Transverse colon (tissue), 4 donors: ENCODE data around the gene PLCH1.

Experiments
- CTCF ChIP-seq, 5 experiments: fragments of 200-600 bp in 3 of 5; fragments of 450-650 bp in 2 of 5; sonication (generic) in 3 of 5; IDR thresholded peaks; 1 replicate in 2 of 5; 2 replicates in 3 of 5; pipeline ENCODE4 v1.5.1; 2016 to 2017; ENCODE audit warnings: antibody characterized with exemption in 5 of 5, inconsistent platforms in 3 of 5, mild to moderate bottlenecking in 2 of 5, moderate library complexity in 1 of 5
- POLR2A ChIP-seq: fragments of 450-650 bp; IDR thresholded peaks from one replicate; pipeline ENCODE4 v1.6.1; 2016; ENCODE audit warnings: antibody characterized with exemption, mild to moderate bottlenecking, moderate library complexity
- POLR2AphosphoS5 ChIP-seq, 3 donors: sonication (generic); formaldehyde crosslinking; IDR thresholded peaks; one replicate each; pipeline ENCODE4 v1.6.1; 2016; ENCODE audit warnings: antibody characterized with exemption in 3 of 3

GRCh38 chr3:155748611-155749365, 3.9 kb upstream of the PLCH1 start:
- TF ChIP-seq POLR2AphosphoS5 (IDR thresholded peaks at IDR 0.05) = no peak
- no peak for TF ChIP-seq CTCF (IDR thresholded peaks at IDR 0.05)
- no peak for TF ChIP-seq POLR2A
